ENCODE measurements around the gene USP10. TPM values are rescaled to one million over a fixed set of nuclear protein-coding genes. Genes with fewer than 3 reads are reported as not detected.
A peak's percentile ranks its signal among the peaks of the same experiment; 100 is the strongest.

Gene USP10
- polyA plus RNA-seq, 3 donors: 38.7 to 115 (median 90.9) TPM

- Histone ChIP-seq H3K27me3 (ENCODE audit: control insufficient read depth in 2 of 2, insufficient read depth in 2 of 2, low read length in 2 of 2) (peaks cover 0 to 5% of the 10 kb centered on the region in 2 donors), H3K9me3 (replicated peaks in 1 of 2; ENCODE audit: control insufficient read depth in 1 of 2, insufficient read depth in 1 of 2, low read length in 2 of 2) (peaks cover 0 to 5% of the 10 kb centered on the region in 2 donors), H2AFZ (ENCODE audit: insufficient read depth, low read depth, low read length, poor library complexity, severe bottlenecking) (no peak overlapping the region), H3K9ac (ENCODE audit: insufficient read depth, low read length, poor library complexity, severe bottlenecking) (no peak overlapping the region), H3K4me1 (ENCODE audit: control insufficient read depth in 1 of 2, insufficient read depth in 2 of 2, low read length in 2 of 2) (peaks cover 40 to 46% of the 10 kb centered on the region in 2 donors), H3K79me2 (ENCODE audit: insufficient read depth, low read length) (peaks cover 33% of the 10 kb centered on the region), H3K4me3 (replicated peaks in 1 of 3; ENCODE audit: low read depth in 2 of 3, low read length in 3 of 3) (no peak overlapping the region), H3K36me3 (replicated peaks in 1 of 2; ENCODE audit: control insufficient read depth in 1 of 2, insufficient read depth in 2 of 2, low read length in 2 of 2) (no peaks in the 10 kb centered on the region), H3K4me2 (replicated peaks; ENCODE audit: extremely low read depth, low read length, poor library complexity, severe bottlenecking) (no peak overlapping the region), H3K27ac (ENCODE audit: low read depth in 1 of 2, low read length in 2 of 2) (no peak overlapping the region), H4K20me1 (ENCODE audit: insufficient read depth, low read length) (peaks cover 32% of the 10 kb centered on the region)
- TF ChIP-seq CTCF (IDR thresholded peaks at IDR 0.05): no peak
- H3K4me3 Mint-ChIP-seq: no peak overlapping the region
- intact Hi-C loops (cut with micrococcal nuclease): no loop called here
- peaks cover 0 to 7% (median 3%) of the 10 kb centered on the region in 7 donors for H3K9me3 Mint-ChIP-seq
- peaks cover 0 to 16% (median 10%) of the 10 kb centered on the region in 3 donors for H3K27me3 Mint-ChIP-seq (ENCODE audit: low read depth in 3 of 3)
- no peak for DNase-seq
- H3K36me3 Mint-ChIP-seq: peaks cover 14 to 20% of the 10 kb centered on the region in 2 donors
- 83% methylated on average over 1 of the region's 2 CpGs for WGBS (ENCODE audit: insufficient coverage)
- H3K27ac Mint-ChIP-seq: no peak overlapping the region
- H3K4me1 Mint-ChIP-seq: peaks cover 59% of the 10 kb centered on the region
These were observed 118.3 kb downstream of the USP10 start for GRCh38 chr16:84818133-84818532.

GRCh38 chr16:84818989-84819643 is 119.3 kb downstream of the USP10 start:
- H3K4me1 ChIP-seq (ENCODE audit: control insufficient read depth in 1 of 2, insufficient read depth in 2 of 2, low read length in 2 of 2): peaks cover 50 to 56% of the 10 kb centered on the region in 2 donors
- intact Hi-C loops (cut with micrococcal nuclease): no loop called here
- H3K36me3 ChIP-seq (replicated peaks in 1 of 2; ENCODE audit: control insufficient read depth in 1 of 2, insufficient read depth in 2 of 2, low read length in 2 of 2): no peaks in the 10 kb centered on the region
- H3K27me3 ChIP-seq (ENCODE audit: control insufficient read depth in 2 of 2, insufficient read depth in 2 of 2, low read length in 2 of 2): peaks cover 0 to 5% of the 10 kb centered on the region in 2 donors
- H4K20me1 ChIP-seq (ENCODE audit: insufficient read depth, low read length): peaks cover 42% of the 10 kb centered on the region
- no peak overlapping the region for H3K27ac ChIP-seq (ENCODE audit: low read depth in 1 of 2, low read length in 2 of 2)
- peaks cover 14 to 25% of the 10 kb centered on the region in 2 donors for H3K36me3 Mint-ChIP-seq
- H3K9me3 Mint-ChIP-seq: peaks cover 0 to 5% (median 0%) of the 10 kb centered on the region in 7 donors
- peaks cover 0 to 16% (median 10%) of the 10 kb centered on the region in 3 donors for H3K27me3 Mint-ChIP-seq (ENCODE audit: low read depth in 3 of 3)
- no peak for TF ChIP-seq CTCF (IDR thresholded peaks at IDR 0.05)
- no peak for DNase-seq
- 50% methylated on average over 24 of the region's 29 CpGs for WGBS (ENCODE audit: insufficient coverage)
- peaks cover 43% of the 10 kb centered on the region for H3K79me2 ChIP-seq (ENCODE audit: insufficient read depth, low read length)
- H3K9ac ChIP-seq (ENCODE audit: insufficient read depth, low read length, poor library complexity, severe bottlenecking): peak overlapping the region; percentile 59
- H3K4me1 Mint-ChIP-seq: peaks cover 68% of the 10 kb centered on the region
- H3K27ac Mint-ChIP-seq: peak overlapping the region in 2 of 7 donors; percentile 13 to 45
- H3K9me3 ChIP-seq (replicated peaks in 1 of 2; ENCODE audit: control insufficient read depth in 1 of 2, insufficient read depth in 1 of 2, low read length in 2 of 2): no peaks in the 10 kb centered on the region
- peak overlapping the region; percentile 81 for H3K4me2 ChIP-seq (replicated peaks; ENCODE audit: extremely low read depth, low read length, poor library complexity, severe bottlenecking)
- H3K4me3 ChIP-seq (replicated peaks in 1 of 3; ENCODE audit: low read depth in 2 of 3, low read length in 3 of 3): peak overlapping the region; percentile 3 to 81 (median 21)
- no peak overlapping the region for H2AFZ ChIP-seq (ENCODE audit: insufficient read depth, low read depth, low read length, poor library complexity, severe bottlenecking)
- peak overlapping the region in 1 of 2 donors; percentile 98 for H3K4me3 Mint-ChIP-seq
